HG03060 (cell line): Measurements from ENCODE around the gene GAMT.
"Not testable (repeated sequence)": the region's sequence is repeated elsewhere in the genome, so short reads cannot be mapped to it uniquely, and the experiment has no call there.

Source experiments
- ATAC-seq: cut with Tn5 transposase; IDR thresholded peaks from one replicate; pipeline ENCODE4 v1.9.1; 2021; ENCODE audit warnings: low read depth, moderate number of reproducible peaks; ENCODE audit not compliant: unreplicated experiment

The GAMT gene

DNA sequence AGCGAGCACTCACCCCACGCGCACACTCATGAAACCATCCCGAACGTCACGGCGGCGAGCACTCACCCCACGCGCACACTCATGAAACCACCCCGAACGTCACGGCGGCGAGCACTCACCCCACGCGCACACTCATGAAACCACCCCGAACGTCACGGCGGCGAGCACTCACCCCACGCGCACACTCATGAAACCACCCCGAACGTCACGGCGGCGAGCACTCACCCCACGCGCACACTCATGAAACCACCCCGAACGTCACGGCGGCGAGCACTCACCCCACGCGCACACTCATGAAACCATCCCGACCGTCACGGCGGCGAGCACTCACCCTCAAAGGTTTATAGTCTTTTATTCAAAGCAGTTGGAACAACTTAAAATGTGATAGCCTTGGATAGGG is 18.7 kb upstream of the GAMT start:
- not testable (repeated sequence) for ATAC-seq

DNA sequence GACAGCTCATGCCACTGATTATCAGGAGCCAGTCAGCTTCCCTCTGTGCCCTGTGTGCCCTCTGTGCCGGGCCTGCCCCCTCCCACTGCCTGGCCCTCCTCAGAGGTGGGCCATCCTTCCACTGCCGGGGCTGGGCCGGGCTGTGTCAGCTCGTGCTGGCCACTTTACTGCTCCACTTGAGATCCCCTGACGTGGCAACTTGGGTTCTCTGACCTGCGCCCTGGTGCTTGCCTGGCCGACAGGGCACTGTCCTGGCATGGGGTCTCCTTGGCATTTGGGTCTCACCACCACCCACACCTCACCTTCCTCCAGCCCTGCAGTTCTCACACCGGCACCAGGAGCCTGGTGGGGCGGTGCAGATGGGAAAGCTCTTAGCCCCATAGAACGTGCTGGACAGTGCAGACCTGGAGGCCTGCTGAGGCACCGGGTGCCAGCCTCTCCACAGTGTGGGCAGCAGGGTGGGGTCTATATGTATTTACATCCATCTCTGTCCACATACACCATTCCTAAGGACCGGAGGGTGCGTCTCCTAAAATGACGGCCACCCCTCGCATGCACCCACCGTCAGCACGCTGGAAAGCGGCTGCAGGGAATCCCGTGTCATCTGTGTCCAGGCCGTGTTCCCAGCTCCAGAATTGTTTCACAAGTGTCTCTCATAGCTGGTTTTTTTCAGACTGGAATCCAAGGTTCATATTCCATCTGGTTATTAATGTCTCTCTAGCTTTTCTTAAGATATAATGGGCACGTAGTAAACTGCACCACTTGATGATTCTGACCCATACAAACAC is 17.8 kb upstream of the GAMT start:
- ATAC-seq = no peak

DNA sequence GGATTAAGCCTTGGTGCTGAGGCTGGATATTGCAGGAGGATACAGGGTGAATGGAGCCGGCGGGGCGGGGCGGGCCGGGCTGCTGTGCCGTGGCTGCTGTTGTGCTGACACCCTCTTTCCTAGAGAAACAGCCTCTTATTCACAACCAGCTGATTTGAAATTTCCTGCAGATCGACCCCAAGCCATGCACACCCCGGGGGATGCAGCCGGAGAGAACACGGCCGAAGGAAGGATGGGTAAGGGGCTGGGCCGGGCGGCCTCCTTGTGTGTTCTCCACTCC is 17.1 kb upstream of the GAMT start:
- no peak for ATAC-seq

DNA sequence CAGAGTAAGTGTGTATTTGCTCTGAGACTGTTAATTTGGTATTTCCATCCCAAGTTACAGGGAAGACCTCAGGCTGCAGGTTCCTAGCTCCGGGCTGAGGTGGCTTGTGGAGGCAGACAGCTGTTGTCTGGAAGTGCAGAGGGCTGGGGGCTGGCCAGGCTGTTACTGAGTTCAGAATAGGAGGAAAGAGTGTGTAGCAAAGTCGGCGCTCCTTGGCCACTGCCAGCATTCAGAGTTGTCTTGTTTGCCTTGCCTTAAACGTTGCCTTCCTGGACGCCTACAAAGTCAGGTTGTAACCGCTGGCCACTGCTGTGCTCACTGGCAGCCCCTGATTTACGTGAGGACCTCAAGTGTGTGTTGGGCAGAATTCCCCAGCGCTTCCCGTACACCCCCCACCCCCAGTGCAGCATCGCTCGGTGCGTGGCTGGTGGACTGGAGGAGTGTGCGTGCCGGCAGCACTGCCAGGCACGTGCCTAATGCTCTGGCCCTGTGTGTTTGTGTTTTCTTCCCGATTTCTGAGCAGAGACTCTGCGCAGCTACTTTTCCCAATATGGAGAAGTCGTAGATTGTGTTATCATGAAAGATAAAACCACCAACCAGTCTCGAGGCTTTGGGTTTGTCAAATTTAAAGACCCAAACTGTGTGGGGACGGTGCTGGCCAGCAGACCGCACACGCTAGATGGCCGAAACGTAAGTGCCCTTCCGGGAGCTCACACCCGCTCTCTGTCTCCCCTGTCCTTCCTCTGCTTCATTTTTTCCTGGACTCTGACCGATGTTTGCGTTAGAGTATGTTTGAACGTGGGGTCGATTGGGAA is 16.5 kb upstream of the GAMT start:
- no peak for ATAC-seq

DNA sequence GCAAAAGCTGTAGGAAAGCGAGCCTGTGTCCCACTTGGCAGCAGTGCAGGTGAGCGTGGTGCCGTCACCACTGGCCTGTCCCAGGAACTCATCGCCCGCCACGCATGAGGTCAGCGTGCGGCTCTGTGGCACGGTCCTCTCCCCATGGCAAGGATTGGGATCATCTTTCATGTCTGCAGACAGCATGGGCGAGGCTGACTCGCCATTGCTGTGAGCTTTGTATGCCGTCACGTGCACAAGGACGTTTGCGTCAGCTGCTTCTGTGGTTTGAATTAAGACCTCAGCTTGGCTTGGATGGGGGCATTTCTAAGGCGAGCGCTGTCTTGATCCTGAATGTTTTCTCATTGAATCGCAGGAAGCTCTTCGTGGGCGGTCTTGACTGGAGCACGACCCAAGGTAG is 15.8 kb upstream of the GAMT start:
- ATAC-seq = no peak

DNA sequence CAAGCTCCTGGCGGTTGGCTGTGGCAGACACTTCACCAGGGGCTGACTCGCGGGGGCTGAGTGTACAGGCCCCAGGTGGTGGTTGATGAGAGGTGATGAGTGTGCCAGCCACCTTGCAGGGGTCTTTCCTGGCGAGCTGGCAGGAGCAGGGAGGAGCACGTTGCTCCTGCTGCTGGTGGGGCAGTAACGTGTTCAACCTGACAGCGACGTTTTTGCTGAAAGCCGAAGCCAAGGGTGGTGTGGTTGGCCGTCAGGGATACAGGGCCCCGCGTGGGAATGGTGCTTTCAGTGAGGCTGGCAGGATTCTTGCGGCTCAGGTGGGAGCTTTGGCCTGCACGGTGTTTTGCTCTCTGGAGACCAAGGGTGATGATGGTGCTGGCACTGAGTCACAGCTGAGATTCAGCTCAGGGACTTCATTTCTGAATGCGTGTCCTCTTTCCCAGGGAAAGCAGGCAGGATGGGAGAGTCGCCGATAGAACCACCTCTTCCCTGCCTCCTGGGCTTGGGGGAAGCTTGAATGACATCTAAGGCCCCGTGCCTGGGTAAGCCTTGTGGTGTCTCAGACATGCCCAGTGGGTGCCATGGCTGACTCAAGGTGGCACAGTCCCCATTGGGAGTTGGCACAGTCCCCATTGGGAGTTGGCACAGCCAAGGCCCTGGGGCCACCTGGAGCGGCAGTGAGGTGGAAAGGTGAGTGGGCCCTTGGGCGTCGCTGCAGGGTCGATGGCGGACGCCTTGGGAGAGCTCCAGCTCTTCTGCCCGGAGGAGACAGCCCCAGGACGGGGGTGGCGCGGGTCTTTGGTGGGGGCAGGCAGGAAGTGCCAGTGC is 14.9 kb upstream of the GAMT start:
- ATAC-seq = no peak

DNA sequence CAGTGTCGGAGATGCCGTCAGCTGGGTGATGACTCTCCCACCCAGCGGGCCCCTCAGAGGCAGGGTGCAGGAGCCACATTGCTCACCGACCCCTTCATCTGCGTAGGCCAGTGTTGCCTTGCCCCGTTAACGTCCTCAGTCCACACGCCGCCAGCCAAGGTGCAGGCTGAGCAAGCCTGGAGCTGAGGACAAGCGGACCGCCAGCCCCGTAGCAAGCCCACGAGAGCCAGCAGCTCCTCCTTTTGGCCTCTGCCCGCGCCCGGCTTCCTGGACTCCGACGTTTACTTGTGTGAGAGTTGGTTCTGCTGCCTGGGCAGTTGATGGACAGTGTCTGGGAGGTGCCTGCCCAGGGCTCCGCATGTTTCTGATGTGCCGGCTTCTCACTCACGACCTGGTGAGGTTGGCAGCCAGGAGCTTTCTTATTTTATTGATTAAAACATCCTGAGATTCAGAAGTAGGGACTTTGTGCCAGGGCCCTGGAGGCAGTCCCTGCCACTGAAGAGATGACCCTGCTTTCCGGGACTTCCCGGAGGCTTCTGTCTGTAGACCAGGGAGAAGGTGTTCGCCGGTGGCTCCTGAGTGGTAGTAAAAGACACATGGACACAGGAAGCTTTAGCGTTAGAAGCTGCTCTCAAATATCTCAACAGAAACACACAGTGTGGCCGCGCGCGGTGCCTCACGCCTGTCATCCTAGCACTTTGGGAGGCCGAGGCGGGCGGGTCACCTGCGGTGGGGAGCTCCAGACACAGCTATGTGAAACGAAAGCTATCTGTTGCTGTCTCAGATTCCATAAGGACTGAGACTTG is 11.9 kb upstream of the GAMT start:
- no peak for ATAC-seq

DNA sequence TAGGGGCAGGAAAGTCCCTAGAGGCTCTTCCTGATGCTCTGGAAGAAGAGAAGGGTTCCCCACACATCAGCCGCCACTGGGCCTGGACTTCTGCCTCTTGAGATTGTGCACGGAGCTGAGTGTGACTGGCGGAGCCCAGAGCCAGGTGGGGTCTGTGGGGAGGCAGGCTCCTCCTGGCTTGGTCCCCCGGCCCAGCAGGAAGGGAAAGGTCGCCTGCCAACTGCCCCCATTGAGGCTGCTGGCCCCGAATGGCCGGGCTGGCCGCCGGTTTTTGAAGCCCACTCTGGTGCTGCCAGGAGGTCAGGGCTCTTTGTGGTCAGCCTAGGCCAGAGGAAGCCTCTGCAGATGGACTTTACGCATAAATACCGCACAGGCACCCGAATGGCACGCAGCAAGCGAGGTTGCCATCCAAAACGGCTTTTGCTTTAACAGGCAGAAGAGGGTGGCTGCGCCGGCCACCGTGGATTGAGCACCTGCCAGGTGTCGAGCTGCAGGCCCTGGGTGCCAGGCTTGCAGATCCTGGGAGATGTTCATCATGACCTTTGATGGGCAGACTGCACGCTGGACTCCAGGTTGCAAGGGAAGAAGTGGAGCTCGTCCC is 11.1 kb upstream of the GAMT start:
- ATAC-seq = no peak

DNA sequence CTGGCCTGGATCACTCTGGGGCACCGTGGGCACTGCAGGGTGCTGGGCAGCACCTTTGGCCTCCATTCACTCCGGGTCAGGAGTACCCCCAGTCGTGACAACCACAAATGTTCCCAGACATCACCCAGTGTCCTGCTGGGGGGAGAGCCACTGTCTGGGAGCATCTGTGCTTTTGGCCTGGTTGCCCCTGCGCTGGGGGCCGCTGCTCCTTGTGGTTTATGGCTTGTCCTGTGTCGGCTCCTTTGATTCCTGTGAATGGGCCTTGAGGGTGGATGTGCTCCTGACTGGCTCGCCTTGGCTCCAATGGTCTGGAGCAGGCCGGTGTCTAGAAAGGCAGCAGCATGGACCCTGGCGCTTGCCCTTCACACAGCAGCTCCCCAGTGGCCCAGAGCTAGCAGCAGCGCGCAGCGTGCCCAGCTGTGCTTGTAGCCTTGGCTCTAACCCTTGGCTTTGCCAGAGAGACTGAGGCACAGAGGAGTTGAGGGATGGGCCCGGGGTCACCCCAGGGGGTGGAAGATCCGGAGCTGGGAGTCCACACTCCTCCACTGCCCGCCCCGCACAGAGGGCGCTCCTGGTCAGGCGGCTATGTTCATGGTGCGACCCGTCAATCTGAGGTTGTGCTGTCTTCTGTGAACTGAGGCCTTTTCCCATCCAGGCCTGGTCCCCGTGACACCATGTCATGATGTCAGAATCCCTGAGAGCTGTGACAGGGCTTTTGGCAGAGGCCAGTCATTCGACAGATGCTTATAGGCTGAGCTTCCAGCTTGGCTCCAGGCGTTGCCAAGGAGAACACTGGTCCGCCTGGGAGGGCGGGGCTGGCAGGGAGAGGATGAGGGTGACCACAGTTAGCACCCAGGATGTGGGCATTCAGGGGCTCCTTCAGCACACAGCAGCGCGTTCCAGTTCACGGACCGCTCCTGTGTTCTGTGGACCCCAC is 10.2 kb upstream of the GAMT start:
- no peak for ATAC-seq

DNA sequence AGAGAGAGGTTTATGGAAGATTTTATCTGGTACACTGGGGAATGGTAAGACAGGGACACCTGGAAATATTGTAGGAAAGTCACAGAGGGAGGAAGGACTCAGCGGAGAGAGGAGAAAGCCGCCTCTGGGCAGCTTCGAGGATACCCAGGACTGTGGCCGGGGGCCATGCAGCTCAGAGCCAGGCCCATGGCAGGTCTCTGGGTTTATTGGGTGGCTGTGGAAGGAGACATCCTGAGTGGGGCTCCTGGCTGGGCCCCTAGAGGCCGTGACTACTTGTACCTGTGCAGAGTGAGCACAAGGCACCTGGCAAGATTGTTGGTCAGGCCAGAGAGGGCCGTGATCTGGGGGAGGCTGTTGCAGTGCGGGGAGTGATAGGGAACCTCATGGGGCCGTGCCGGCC is 9.4 kb upstream of the GAMT start:
- ATAC-seq = no peak

DNA sequence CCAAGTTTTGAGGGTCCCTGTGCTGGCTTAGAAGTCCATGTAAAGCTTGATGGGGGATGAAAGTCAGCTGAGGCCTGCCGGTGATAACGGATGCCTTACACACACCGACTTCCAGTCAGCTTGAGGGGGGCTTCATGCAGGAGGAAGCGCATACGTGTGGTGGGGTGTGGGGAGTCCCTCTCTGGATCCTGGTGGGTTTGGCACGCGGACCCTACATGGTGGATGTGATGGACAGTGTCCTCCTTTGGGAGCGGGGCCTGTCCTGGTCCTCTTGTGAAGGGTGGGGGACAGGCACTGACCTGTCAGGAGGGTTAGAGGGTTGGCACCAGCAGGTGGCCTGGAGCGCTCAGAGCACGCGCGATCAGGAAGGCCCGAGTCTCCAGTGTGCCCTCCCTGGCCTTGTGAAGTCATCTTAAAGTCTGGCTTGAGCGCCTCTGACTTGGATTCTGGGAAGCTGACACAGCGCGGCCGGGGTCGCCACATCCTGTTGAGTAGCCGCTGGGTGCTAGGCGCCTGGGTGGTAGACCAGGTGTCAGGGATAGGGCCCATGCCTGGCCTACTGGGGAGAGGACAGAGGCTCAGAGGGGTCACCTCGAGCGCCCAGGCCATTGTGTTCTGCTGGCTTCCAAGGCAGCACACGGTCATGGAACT is 8.9 kb upstream of the GAMT start:
- no peak for ATAC-seq

DNA sequence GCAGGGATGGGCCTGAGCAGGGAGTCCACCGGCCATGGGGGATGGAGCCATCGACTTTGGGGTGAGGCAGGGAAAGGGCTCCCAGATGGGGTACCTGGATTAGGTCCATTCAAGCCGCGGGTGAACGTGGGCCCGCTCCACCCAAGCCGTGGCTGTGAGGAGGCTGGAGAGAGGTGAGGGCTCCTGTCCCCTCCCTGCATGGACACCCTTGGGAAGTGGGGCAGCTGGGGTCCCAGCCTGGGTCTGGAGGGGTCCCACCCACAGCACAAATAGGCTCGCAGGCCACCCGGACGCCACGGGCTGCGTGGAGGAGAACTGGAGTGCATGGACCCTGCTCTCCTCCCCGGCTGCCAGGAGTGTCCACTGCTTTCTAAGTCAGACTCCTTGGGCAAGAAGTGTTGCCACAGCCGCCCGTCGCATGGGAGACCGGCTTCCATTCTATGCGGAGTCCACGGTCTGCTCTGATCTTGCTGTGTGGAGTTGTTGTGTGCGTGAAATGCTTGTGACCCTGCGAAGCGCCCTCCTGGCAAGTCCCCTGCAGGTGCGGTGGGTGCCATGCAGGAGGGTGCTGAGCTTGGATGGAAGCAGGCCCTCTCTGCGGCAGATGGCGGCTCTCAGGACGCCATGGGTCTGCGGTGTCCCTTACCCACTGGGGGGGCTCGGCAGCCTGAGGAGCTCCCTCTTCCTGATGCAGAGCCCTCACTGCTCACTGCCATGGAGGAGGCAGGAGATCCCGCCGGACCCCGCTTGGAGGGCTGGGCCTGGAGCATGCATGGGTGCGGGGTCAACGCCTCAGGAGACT is 8.1 kb upstream of the GAMT start:
- ATAC-seq = no peak

DNA sequence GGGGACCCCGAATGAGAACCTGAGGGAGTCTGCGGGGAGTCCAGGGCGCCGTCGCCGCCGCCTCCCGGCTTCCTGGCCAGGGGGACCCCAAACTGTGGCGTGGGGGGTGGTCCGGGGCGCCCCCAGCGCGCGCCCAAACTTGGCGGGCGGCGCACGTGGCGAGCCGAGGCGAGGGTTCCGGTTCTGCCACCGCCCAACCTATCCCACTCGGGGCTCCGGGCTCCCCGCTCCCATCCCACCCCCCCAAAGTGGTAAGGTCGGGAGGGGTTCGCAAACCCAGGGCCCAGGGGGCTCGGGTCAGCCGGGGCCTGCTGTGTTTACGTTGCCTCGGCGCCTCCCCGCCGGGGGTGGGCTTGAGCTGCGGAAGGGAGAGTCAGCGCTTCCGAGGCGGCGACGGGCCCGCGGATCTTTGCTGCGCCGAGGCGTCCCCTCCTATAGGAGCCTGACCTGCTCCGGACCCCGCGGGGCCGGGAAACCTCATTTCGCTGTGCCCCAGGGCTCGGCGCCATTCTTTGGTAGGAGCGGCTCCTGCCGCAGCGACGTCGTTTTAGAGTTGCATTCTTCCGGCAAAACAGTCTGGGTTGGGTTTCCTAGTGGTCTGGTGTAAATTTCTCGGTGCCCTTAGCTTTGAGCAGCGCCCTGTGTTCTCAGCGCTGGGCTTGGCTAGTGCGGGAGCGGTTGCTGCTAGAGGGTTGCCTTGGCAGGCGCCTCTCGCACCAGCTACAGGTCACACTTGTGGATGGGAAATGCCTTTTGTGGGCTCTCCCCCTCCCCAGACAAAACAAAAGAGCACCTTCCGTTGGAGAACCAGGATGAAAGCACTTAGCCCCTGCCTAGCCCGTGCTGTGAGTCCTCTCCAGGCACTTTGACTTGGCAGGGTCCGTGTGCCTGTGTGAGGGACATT is 7.2 kb upstream of the GAMT start:
- ATAC-seq = no peak

DNA sequence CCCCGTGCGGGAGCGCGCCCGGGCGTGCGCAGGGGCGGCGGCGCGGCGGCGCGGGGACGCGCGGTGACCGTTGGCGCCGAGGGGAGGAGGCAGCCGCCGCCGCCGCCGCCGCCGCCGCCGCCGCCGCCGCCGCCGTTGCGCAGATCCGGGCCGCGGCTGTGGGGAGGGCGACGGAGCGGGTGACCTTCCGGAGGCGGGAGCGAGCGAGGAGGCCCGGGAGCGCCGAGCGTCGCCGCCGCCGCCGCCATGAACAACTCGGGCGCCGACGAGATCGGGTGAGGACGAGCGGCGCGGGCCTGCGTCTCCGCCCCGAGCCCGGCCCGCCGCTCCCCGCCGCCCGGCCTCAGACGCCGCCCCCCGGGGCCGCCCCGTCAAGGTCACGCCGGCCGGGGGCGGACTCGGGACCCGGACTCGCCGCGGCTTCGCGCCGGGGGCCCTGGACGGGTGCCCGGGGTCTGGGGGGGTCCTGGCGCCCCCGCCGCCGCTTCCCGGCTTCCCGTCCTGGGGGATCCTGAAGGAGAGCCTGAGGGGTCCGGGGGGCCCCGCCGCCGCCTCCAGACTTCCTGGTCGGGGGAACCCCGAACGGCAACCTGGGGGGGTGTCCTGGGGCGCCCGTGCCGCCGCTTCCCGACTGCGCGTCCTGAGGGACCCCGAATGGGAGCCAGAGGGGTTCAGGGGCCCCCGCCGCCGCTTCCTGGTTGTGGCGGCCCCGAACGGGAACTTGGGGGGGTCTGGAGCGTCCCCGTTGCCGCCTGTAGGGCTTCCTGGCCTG is 6.4 kb upstream of the GAMT start, which contains the start of gene DAZAP1:
Gene DAZAP1, plus strand, starts transcription at position 59 of the 772 bp plus-strand sequence. Its CDS starts 188 bp downstream, at position 247.
- peak; percentile 0 for ATAC-seq

DNA sequence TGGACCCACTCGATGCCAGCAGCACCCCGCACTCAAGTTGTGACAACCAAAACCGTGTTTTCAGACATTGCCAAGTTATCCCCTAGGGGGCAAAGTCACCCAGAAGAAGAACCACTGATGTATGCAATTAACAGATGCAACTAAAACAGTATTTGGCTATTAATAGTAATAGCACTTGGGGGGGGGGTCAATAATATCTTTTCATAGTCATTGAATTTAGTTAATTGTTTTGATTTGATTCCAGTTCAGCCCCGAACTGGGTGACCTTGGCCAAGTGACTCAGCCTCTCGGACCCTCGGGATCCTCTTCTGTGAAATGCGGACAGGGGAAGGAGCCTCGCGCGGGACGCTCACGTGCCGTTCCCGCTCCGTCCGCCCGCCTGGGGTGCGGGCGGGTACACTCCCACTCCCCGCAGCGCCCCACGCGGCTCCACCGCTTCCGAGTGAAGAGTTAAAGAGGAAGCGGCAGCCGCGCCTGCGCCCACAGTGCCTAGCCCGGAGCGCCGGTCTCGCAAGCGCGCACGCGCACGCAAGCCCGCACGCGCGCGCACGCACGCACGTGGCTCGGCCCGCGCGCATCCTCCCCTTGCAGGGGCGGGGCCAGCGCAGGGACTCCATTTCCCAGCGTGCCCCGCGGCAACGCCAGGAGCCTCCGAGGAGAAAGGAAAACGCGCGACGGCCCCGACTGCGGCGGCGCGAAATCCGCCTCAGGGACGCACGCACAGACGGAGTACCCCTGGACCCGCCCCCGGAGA is 5.6 kb upstream of the GAMT start:
- peak; percentile 57 for ATAC-seq
